GM18858 (cell line): ENCODE results near the gene IL1RAPL1.
A peak's percentile ranks its signal among the peaks of the same experiment; 100 is the strongest.

ENCODE experiments used
- ATAC-seq: cut with Tn5 transposase; IDR thresholded peaks from one replicate; pipeline ENCODE4 v1.9.1; 2021; ENCODE audit not compliant: unreplicated experiment

The IL1RAPL1 gene

DNA sequence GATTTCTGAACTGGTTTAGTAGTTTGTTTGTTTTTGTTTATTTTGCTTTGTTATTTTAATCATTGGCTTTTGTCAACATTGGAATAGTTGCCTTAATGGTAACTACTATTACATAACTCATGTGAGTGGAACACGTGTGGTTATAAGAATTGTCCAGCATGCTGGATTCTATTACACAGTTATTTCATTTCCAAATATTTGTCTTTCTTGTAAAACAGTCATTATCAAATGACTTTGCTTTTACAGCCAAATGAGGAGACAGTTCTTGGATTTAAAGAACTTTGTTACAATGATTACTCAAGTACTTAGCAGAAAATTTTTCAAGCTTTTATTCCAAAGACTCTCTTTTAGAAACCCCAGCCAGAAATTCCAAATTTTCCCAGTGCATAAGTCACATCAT is 1112.0 kb downstream of the IL1RAPL1 start:
- no peak for ATAC-seq

DNA sequence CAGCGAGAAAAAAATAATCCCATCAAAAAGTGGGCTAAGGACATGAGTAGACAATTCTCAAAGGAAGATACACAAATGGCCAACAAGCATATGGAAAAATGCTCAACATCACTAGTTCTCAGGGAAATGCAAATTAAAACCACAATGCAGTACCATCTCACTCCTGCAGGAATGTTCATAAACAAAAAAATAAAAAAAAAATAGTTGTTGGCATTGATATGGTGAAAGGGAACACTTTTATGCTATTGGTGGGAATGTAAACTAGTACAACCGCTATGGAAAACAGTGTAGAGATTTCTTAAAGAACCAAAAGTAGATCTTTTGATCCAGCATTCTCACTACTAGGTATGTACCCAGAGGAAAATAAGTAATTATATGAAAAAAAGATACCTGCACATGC is 1119.8 kb downstream of the IL1RAPL1 start:
- ATAC-seq, result no peak

DNA sequence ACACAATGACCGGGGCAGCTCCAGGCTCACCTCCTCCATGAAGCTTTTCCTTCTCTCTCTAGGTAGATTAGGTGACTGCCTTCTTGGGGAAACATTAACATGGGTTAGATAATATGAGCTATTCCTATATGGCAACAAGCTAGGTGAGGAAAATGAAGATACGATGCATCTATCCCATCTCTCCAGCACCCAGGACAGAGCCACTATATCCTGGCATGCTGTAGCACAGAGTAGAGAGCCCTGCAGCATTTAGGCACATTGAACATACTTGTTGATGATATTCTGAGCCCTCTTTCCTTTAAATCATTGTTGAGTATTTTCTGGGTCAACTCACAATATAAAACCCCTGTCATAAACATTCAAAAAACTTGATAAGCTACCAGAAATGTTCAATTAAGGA is 1133.9 kb downstream of the IL1RAPL1 start:
- ATAC-seq, result no peak

DNA sequence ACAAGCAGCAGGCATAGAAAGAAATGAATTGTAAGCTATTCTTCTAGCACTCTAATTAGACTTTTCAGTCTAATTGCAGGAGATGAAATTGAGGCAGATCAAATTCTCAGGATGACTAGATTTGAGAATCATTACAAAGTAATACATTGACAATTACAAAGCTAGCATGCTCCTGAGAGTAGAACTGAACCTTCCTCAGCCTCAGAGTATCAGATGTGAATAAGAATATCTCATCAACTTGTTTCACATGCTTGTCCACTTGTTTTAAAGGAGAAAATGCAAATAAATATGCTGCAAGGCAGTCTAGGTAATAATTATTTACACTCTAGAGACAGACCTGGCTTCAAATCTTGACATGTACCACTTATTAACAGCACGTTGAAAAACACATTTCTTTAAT is 1137.1 kb downstream of the IL1RAPL1 start:
- peak; percentile 49 for ATAC-seq

DNA sequence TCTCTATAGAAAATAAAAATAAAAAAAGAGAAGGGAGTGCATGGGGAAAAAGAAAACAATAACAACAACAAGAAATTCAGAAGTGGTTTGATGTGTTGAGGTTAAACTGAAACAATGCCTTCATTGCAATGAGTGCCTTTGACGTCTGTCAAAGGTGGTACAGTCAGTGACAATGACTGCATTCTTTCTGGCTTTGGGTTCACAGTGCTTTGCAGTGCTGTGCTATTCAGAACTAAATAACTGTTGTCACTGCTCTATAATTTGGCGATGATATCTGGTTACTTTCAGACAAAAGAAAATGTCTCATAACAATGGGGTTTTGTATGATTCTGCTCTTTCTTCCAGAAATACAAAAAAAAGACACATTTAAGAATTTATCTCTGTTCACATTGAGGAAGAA is 1139.6 kb downstream of the IL1RAPL1 start:
- ATAC-seq, result no peak

- no peak for ATAC-seq
Measured at GRCh38 chrX:29728639-29729038, 1141.4 kb downstream of the IL1RAPL1 start.

DNA sequence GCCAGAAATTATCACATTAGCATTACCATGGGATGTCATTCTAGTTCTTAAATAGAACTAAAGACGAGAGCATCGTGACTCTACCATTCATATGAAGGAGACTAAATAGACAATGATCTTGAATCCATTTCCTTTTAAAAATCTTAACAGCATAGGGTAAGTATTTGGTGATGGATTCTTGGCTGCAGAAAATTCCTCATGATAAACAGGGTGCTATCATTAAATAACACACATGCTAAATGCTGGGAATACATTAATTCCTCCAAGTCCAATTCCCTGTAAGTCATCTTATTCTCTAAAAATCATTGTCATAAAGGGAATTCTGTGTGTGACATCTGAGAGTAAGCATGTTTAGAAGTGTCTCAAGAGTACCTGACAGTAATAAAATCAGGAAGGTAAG is 1157.7 kb downstream of the IL1RAPL1 start:
- no peak for ATAC-seq

DNA sequence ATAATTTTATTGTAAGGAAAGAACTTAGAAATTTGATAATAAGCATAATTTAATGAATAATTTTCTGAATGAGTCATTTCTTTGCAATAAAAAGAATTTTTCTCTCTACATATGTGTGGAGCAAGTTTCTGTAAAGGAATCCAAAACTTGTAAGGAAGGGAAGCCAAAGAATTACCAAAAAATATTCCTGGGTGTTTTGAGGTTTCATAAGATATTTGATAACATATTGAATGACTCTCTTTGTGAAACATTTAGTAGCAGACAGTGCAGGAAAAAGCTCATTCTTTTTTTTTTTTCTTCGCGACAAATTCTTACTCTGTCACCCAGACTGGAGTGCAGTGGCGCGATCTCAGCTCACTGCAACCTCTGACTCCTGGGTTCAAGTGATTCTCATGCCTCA is 1159.1 kb downstream of the IL1RAPL1 start:
- no peak for ATAC-seq

GRCh38 chrX:29762006-29762405 is 1174.8 kb downstream of the IL1RAPL1 start:
- no peak for ATAC-seq

- no peak for ATAC-seq
Measured at GRCh38 chrX:29775890-29776289, 1188.6 kb downstream of the IL1RAPL1 start.

GRCh38 chrX:29787656-29788055 is 1200.4 kb downstream of the IL1RAPL1 start:
- no peak for ATAC-seq

DNA sequence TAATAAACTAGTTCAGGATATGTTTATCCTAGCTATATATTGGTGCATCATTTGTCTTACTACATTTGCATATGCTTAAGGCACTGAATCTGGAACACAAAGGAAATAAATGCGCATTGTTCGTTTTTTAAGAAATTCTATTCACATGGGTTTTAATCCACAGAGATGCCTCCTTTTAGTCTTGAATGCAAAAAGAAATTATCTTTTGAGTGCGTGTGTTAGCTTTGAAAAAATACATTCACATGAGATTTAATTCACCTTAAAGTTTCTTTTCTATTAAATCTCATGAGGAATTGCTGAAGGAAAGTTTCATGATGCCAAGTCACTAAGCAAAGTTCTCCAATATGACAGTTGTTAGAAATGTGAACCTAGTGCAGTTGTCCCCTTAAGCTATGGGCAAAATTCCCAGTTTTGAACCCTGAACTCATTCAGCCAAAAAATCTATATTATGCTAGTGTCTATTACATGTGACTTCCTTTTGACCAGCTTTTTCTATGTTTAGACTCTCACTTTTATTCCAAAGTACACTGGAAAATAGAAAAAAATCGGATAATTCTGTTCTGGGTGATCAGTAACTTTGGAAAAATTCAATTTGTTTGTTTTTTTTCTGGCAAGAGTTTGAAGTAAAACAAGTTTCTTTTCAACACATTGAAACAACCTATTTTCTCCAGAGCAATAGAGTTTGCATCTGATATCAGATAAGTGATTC is 1201.9 kb downstream of the IL1RAPL1 start:
- ATAC-seq, result no peak

DNA sequence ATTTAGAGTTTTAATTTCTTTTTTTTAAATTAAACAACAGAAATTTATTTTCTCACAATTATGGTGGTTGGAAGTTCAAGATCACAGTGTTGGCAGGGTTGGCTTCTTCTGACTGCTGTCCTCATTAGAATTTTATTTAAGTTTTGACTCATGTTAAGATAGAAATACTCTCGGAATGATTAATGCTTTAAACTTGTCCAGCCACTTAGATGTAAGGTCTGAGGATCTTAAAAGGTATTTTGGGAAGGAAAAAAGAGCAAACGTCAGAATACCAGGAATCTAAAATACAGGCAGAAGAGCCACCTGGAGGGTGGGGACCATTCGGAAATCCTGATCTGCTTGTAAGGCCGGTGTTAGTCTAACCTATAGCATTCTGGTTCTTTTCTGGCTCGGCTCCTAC is 1205.1 kb downstream of the IL1RAPL1 start:
- no peak for ATAC-seq

DNA sequence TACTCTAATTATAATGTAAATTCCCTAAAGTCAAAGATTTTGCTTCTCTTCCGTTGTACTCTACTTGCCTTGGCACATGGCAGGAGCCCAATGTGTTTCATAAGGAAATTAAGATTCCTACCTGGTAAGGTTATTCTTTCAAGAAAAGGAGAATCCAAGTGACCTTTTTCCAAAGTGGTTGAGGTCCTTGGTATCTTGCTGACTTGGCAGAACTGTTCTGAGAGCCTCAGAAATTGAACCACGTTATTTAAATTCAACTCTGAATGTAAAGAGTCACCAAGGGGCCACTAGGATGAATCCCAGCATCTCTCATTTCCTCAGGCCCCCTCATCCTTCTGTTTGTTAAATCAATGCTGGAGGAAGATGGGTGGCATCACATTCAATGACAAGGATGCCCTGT is 1209.9 kb downstream of the IL1RAPL1 start:
- no peak for ATAC-seq

DNA sequence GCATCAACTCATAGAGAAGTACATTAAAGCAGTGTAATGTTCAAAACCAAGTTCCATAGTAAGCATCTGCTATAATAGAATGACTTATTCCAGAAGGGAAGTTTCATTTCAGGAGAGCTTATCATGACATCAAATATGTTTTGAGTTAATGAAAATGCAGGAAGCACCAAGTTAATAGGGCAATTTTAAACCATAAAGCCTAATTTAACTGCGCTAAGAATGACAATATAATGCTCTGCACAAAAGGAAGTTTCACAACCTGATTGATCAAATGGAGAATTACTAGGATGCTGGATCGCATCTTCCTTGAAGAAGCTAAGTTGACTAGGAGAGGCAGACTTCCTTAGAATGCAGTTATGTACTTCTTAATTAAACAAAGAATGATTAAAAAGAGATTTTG is 1211.2 kb downstream of the IL1RAPL1 start:
- ATAC-seq, result no peak

GRCh38 chrX:29813174-29813573 is 1225.9 kb downstream of the IL1RAPL1 start:
- ATAC-seq, result no peak

DNA sequence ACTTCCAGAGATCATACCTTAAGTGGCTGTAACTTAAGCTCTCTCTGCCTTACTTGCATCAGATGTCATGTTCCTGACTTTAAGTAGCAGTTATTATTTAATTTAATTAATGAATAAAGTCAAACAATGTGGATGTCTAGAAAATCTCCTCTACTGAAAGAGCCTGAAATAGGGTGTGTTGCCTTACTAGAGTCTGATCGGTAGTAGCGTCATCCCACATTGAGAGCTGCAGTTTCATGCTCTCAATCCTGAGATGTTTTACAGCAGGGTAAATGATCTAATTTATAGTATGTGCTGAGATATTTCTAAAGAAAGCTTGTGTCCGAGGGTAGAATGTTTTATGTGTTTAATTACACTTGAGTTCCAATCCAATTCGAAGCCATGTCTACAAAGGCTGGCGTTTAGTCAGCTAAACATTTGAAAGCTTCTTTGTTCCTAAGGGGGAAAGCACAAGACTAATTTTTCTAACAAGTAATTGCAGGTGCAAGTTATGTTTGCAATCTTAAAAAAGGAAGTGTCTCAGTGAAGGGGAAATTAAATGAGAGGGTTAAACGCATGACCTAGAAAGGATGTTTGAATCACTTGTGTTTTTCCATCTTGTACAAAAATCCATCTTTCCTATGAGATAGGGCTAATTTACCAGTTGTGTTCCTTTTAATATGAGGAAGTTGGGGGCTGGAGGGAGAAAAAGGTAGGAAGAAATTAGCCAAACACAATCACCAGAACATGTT is 1237.1 kb downstream of the IL1RAPL1 start:
- no peak for ATAC-seq

GRCh38 chrX:29826742-29827141 is 1239.5 kb downstream of the IL1RAPL1 start:
- no peak for ATAC-seq

DNA sequence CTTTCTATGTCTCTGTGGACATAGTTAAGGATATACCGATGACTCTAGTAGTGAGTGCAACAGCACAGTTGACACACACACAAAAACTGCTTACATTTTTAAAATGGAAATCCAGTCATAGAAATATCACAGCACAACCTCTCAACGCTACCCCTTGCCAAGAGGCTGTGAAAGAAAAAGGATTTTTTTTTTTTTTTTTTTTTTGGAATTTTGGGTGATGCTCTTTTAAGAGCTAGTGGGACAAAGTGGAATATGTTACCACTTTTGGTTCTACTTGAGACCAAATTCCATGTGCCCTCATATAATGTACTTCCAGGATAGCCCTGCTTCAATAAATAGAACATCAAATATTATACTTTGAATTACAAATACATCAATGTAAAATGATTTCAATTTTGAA is 1247.1 kb downstream of the IL1RAPL1 start:
- no peak for ATAC-seq

GRCh38 chrX:29834764-29835163 is 1247.5 kb downstream of the IL1RAPL1 start:
- ATAC-seq, result no peak

DNA sequence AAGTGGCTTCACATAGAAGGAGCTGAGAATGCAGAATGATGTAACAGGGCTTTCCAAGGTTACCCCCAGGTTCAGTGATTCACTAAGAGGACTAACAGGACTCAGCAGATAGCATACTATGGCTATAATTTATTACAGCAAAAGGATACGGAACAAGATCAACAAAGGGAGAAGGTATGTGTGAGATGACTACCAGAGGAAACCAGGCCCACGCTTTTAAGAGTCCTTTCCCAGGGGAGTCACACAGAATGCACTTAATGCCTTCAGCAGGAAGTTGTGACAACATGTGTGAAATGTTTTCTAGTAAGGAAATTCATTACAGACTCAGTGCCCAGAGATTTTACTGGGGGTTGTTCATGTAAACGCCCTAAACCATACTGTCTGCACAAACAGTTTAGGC is 1254.5 kb downstream of the IL1RAPL1 start:
- no peak for ATAC-seq

- no peak for ATAC-seq
Measured at GRCh38 chrX:29842552-29842951, 1255.3 kb downstream of the IL1RAPL1 start.
